HG03460 (cell line): ENCODE results near the gene KRT31.
"Not testable (repeated sequence)": the region's sequence is repeated elsewhere in the genome, so short reads cannot be mapped to it uniquely, and the experiment has no call there.

Experiments used
- ATAC-seq: cut with Tn5 transposase; IDR thresholded peaks from one replicate; pipeline ENCODE4 v1.9.1; 2021; ENCODE audit not compliant: unreplicated experiment

KRT31 gene

DNA sequence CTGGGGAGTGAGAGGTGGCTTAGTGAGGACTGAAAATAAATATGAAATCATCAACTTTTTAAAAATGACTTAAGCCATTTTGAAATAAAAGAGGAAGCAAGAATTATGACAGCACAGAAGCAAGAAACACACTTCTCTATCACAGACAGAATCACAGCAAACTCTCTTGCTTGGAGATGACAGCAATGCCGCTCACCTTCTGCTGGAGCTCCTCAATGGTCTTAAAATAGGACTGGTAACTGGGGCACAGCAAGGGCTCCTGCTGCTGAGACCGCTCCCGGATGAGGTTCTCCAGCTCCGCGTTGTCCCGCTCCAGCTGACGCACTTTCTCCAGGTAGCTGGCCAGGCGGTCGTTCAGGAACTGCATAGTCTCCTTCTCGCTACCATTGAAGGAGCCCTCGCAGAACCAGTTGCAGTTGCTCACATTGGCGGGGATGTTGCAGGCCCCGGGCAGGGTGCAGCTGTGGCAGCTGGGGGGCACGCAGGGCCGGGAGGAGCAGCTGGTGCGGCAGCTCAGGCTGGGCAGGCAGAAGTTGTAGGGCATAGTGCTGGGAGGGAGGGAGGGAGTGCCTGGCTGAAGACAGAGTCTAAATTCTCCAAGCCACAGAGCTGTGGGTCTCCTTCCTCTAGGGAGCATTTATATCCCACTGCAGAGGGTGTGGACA lies at the start of gene KRT31:
TSS of gene KRT31 (minus strand) at position 613 of the 665 bp plus-strand sequence. CDS start at position 544, 69 bp downstream.
- ATAC-seq: no peak

DNA sequence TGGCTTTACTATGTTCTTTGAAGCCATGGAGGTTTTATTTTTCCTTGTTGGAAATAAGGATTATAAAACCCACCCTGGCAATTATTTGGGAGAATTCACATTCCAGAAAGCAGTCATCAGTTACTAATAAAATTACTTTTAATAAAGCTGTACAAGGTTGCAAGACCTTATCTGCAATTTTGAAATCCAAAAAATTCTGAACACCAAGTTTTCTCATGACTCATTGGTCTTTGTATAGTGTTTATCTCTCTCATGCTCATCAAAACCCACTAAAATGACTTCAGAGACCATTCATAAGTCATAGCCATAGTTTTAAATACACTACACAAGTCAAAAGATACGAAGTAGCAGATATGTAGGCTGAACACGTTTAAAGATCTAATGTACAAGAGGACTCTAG lies 49.4 kb upstream of the KRT31 start:
- no peak for ATAC-seq

GRCh38 chr17:41444640-41445039 lies 47.2 kb upstream of the KRT31 start:
- no peak for ATAC-seq

- ATAC-seq: no peak
Measured at GRCh38 chr17:41444186-41444585, 46.8 kb upstream of the KRT31 start.

DNA sequence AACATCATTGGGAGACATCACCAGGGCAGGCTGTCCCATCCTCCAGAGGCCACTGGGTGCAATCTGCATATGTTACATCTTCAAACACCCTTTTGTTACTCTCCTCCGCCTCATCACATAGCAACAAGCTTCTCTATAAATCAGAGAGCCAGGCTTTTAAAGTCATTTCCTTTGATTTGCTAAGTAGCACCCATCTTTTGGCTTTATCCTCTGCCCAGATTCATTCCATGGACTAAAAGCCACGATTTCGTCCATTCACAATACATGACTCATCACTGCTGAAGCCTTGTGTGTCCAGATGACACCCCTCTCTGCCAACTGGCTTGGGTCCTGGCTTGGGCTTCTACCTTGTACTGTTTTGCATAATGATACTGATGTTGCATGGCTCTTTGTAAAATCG lies 45.3 kb upstream of the KRT31 start:
- ATAC-seq: no peak

DNA sequence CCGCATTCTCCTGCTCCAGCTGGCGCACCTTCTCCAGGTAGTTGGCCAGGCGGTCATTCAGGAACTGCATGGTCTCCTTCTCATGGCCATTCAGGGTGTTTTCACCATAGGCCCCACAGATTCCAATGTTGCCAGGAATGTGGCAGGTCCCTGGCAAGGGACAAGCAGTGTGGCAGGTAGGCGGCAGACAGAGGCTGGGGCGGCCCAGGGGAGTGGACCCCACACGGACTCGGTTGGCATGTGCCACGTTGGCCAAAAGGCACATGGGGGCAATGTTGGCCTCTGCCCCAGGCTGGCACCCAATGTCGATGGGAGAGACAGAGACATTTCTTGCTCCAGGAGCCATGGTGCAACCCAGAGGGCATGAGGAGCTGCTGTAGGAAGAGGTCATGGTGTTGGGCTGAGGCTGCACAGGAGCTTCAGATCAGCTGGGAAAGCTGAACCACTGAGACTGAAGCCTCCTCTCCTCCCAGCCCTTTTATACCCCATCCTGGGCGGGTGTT lies 43.2 kb upstream of the KRT31 start, which contains the start of gene KRT38:
TSS of gene KRT38 (minus strand) at position 453 of the 503 bp plus-strand sequence. CDS start at position 391, 62 bp downstream.
- ATAC-seq: no peak

GRCh38 chr17:41439375-41439774 lies 42.0 kb upstream of the KRT31 start:
- no peak for ATAC-seq

DNA sequence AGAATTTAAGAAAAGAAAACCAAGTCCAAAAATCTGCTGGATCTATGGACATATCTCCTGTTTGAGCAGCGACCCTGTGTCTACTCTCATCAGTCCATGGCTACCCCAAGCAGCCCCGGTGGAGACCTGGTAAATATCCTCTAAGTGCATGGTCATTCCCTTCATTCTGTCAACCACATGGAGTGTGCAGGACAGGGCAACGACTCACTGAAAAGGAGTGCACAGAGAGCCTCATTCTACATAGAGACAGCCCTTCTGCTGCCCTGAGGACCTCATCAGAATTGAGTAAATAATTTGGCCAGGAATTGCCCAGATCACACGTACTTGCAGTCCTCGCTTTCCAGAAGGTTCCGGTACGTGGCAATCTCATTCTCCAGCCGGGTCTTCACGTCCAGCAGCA lies 40.4 kb upstream of the KRT31 start:
- ATAC-seq: no peak

DNA sequence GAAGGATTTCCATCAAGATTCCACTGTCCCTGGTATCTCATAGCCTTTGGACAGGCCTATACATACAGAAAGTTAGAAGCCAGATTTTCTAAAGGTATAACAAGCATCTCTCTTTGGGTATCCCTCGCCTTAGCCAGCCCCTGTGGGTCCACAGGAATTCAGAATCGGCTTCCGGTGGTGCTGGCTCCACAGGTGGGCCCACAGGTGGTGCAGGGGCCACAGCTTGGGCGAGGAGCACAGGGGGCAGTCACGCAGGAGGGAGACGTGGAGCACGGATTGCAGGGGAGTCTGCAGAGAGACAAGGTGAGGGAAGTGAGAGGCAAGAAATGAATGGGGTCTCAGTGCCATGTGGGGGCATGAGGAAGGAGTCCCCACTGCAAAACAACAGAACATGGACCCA lies 39.8 kb upstream of the KRT31 start:
- no peak for ATAC-seq

DNA sequence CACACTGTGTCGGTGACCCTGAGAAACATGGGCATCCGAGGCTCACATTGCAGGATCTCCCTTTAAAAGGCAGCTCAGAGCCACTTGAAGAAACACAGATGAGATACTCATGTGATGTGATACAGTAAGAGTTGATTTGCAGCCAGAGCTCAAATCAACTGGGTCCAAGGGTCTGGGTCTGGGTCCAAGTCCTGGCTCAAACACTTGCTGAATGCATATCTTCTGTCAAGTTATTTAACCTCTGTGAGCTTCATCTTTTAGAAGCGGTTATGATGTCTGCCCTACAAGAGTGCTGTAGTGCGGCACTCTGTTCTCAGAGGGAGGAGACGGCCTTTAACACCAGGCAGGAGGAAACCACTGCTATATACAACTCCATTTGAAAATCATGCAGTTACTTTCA lies 37.0 kb upstream of the KRT31 start:
- no peak for ATAC-seq

DNA sequence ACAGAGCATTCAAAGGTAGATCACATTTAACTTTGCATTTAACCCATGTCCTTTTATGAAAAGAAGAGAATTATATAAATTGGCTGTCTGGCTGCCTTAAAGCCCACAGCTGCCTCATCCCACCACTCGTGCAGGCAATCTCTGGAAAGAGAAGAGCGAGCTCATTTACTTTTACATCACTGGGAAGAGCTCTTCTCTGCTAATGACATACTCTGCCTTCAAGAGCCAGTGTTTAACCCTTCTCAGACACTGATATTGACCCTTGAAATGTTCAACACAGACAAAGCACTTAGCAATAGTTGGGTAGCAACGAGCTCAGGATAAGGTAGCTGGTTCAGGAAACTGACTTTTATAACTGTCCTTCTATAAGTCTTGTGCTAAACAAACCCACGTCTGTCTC lies 36.6 kb upstream of the KRT31 start:
- ATAC-seq: no peak

- ATAC-seq: no peak
Measured at GRCh38 chr17:41433586-41433985, 36.2 kb upstream of the KRT31 start.

GRCh38 chr17:41430376-41430775 lies 33.0 kb upstream of the KRT31 start:
- ATAC-seq: not testable (repeated sequence)

DNA sequence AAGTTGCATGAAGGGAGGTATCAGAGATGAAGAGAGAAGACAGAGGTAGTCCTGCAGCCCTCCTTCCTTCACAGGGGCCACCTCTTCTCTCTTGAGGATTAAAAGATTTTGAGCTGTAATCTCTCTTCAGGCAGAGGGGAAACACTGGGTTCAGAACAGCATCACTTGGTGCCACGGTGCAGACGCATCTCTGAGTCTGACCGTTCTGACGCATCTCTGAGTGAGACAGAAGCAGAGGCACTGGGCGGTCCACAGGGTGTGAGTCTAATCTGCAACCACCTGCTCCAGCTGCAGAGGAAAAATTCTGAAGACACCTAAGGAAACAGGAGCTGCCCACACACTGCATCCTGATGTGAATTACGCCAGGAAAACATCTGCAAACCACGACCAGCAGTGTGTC lies 32.3 kb upstream of the KRT31 start:
- ATAC-seq: no peak

- no peak for ATAC-seq
Measured at GRCh38 chr17:41428591-41429291, 31.3 kb upstream of the KRT31 start.

- no peak for ATAC-seq
Measured at GRCh38 chr17:41424111-41424635, 26.8 kb upstream of the KRT31 start, which contains the start of gene KRT37. Gene KRT37, minus strand, starts transcription at chr17:41424585. Its CDS starts 62 bp downstream, at chr17:41424523.

GRCh38 chr17:41422586-41422985 lies 25.2 kb upstream of the KRT31 start:
- not testable (repeated sequence) for ATAC-seq

- no peak for ATAC-seq
Measured at GRCh38 chr17:41421617-41422016, 24.2 kb upstream of the KRT31 start.

DNA sequence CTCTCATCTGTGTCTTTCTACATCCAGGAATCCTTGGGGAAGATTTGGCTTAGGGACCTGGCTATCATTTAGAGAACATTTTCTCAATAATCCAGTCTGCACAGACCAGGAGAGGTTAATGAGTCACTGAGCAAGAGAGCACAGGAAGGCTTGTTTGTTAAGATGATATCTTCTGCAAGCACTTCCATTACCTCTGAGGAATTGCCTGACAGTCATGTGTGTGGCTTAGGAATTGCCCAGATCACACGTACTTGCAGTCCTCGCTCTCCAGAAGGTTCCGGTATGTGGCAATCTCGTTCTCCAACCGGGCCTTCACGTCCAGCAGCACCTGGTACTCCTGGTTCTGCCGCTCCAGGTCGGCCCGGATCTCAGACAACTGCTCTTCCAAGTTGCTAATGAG lies 23.7 kb upstream of the KRT31 start:
- no peak for ATAC-seq

- ATAC-seq: no peak
Measured at GRCh38 chr17:41420134-41420533, 22.7 kb upstream of the KRT31 start.

DNA sequence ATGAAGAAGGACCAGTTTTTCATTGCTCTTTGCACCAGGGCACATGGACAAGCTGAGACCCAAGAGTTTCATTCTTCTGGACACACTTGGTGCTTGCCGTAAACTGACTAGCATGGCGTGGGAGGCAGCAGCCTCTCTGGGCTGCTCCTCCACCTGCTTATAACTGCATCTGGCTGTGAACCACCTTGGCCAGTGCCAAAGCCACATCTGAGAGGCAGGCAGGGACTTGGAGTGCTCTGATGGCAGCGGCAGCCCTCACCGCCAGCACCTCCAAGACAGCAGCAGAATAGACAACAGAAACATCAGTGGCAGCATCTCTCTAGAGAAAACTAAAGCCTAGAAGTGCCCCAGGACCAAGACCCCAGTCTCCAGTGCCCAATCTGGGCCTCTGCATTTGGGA lies 22.3 kb upstream of the KRT31 start:
- ATAC-seq: no peak
